22Rv1 (cell line): ENCODE measurements around the gene CYP11A1.

ENCODE experiments used
- ZFX ChIP-seq: fragments of 450-650 bp; IDR thresholded peaks from 2 replicates; pipeline ENCODE4 v1.6.1; 2017; ENCODE audit warnings: antibody characterized with exemption, borderline replicate concordance
- TF ChIP-seq, protein P1 (sequence below): fragments of 450-650 bp; IDR thresholded peaks from 2 replicates; pipeline ENCODE4 v1.5.1; 2017; ENCODE audit warnings: mild to moderate bottlenecking

DNA sequence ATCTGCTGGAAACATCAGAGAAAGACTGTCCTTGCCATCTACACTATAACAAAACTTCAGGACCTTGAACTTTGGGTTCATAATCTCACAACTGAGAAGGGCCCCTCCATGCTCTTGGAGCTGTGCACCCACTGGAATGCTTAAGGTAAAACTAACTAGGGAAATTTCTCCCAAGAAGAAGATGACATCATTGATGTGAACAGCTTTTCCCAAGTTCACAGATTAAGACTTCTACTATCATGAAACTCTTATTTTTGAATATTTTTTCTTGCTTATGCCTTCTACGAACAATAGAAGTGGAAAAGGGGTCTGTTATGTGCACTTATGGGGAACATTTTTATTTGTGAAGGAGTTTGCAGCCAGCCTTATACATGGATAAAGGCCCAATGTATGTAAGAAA lies 5.0 kb downstream of the CYP11A1 start:
- TF ChIP-seq, protein P1, sequence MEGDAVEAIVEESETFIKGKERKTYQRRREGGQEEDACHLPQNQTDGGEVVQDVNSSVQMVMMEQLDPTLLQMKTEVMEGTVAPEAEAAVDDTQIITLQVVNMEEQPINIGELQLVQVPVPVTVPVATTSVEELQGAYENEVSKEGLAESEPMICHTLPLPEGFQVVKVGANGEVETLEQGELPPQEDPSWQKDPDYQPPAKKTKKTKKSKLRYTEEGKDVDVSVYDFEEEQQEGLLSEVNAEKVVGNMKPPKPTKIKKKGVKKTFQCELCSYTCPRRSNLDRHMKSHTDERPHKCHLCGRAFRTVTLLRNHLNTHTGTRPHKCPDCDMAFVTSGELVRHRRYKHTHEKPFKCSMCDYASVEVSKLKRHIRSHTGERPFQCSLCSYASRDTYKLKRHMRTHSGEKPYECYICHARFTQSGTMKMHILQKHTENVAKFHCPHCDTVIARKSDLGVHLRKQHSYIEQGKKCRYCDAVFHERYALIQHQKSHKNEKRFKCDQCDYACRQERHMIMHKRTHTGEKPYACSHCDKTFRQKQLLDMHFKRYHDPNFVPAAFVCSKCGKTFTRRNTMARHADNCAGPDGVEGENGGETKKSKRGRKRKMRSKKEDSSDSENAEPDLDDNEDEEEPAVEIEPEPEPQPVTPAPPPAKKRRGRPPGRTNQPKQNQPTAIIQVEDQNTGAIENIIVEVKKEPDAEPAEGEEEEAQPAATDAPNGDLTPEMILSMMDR: no peak
- no peak for TF ChIP-seq ZFX
